ENCODE results near the gene PHOSPHO2. TPM values are rescaled to one million over a fixed set of nuclear protein-coding genes. Genes with fewer than 3 reads are reported as not detected.
"Not testable (repeated sequence)": the region's sequence is repeated elsewhere in the genome, so short reads cannot be mapped to it uniquely, and the experiment has no call there.

PHOSPHO2 gene
- total RNA-seq, 1 donor from 2014 or later = 1.7 TPM

DNA sequence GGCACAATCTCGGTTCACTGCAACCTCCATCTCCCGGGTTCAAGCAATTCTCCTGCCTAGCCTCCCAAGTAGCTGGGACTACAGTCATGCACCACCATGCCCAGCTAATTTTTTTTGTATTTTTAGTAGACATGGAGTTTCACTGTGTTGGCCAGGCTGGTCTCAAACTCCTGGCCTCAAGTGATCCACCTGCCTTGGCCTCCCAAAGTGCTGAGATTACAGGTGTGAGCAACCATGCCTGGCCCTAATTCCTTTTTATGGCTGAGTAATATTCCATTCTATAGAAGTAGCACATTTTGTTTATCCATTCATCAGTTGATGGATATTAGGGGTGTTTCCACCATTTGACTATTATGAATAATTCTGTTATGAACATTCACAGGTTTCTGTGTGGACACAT, 9.6 kb upstream of the PHOSPHO2 start:
- ATAC-seq = not testable (repeated sequence)

DNA sequence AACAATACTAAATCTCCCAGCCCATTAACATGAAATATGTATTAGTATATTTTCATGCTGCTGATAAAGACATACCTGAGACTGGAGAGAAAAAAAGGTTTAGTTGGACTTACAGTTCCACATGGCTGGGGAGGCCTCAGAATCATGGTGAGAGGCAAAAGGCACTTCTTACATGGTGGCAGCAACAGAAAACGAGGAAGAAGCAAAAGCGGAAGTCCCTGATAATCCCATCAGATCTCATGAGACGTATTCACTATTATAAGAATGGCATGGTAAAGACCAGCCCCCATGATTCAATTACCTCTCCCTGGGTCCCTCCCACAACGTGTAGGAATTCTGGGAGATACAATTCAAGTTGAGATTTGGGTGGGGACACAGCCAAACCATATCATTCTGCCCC, 7.4 kb upstream of the PHOSPHO2 start:
- not testable (repeated sequence) for ATAC-seq

GRCh38 chr2:169687943-169688342, 6.3 kb upstream of the PHOSPHO2 start:
- not testable (repeated sequence) for ATAC-seq

GRCh38 chr2:169690958-169691357, 3.3 kb upstream of the PHOSPHO2 start:
- no peak for ATAC-seq

GRCh38 chr2:169692718-169693117, 1.6 kb upstream of the PHOSPHO2 start:
- ATAC-seq = no peak

- ATAC-seq = no peak
Measured at GRCh38 chr2:169693360-169693759, 909 bp upstream of the PHOSPHO2 start.

GRCh38 chr2:169694894-169695260, 608 bp downstream of the PHOSPHO2 start:
- no peak for ATAC-seq

GRCh38 chr2:169696381-169696780, 2.1 kb downstream of the PHOSPHO2 start:
- no peak for ATAC-seq

DNA sequence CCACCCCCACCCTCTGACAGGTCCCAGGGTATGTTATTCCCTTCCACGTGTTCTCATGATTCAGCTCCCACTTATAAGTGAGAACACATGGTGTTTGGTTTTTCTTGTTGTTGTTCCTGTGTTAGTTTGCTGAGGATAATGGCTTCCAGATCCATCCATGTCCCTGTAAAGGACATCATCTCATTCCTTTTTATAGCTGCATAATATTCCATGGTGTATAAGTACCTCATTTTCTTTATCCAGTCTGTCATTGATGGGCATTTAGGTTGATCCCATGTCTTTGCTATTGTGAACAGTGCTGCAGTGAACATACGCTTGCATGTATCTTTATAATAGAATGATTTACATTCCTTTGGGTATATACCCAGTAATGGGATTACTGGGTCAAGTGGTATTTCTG, 4.9 kb downstream of the PHOSPHO2 start:
- not testable (repeated sequence) for ATAC-seq

- ATAC-seq = no peak
Measured at GRCh38 chr2:169702996-169703395, 8.7 kb downstream of the PHOSPHO2 start.

DNA sequence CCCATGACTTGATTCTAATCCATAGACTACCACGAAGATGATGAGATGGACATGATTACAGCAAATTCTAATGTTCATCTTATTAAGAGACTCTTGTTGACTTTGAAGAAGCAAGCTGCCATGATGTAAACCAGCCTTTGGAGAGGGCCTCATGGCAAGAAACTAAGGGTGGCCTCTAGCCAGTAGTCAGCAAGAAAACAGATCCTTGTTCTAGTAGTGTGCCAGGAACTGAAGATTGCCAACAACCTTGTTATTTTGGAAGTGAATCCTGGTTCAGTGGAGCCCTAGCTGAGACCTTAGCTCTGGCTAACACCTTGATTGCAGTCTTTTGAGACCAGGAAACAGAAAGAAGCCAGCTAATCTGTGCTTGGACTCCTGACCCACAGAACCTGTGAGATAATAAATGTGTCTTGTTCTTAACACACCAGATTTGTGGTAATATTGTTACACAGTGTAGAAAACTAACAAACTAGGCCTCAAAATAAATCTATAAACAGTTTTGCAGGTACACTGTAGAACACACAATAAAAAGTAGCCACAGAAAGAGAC, 10.0 kb downstream of the PHOSPHO2 start:
- ATAC-seq = no peak

- no peak for ATAC-seq
Measured at GRCh38 chr2:169705927-169706326, 11.7 kb downstream of the PHOSPHO2 start.

DNA sequence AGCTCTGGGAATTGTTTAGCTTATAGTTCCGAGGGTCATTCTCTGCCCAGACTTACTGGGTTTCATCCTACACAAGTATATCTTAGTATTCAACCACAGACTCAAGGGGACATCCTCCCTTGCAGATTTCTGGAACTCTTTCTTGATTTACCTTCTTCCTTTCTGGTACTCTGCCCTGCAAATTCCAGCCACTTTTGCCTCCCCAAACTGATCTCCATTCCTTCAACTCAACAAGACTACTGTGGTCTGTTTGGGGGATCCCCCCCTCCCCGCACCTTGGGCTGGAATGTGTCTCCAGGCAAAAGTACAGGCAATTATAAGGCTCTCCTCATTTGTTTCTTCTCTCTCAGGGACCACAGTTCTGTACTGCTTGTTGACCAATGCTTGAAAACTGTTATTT, 13.4 kb downstream of the PHOSPHO2 start:
- ATAC-seq = no peak

- no peak for ATAC-seq
Measured at GRCh38 chr2:169709331-169709730, 15.1 kb downstream of the PHOSPHO2 start.

- no peak for ATAC-seq
Measured at GRCh38 chr2:169709981-169710380, 15.7 kb downstream of the PHOSPHO2 start.

- no peak for ATAC-seq
Measured at GRCh38 chr2:169711751-169712509, 17.7 kb downstream of the PHOSPHO2 start.

GRCh38 chr2:169712791-169713227, 18.5 kb downstream of the PHOSPHO2 start:
- no peak for ATAC-seq

GRCh38 chr2:169713331-169713730, 19.1 kb downstream of the PHOSPHO2 start:
- ATAC-seq = no peak

DNA sequence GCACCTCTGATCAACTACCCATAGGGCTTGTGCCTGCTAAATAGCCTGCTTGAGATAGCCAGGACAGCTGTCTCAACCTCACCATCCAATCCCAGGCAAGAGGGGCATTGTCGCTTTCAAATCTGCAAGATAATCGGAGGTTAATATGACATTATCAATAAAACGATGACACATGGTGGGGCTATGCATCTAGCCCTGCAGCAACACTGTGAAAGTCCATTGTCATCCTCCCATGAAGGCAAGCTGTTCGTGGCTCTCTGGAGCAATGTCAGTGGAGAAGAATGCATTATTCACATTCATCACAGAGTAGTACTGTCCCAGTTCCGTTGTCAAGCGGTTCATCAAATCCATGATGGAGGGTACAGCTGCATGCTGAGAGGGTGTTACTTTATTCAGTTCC, 20.4 kb downstream of the PHOSPHO2 start:
- ATAC-seq = no peak

- ATAC-seq = no peak
Measured at GRCh38 chr2:169715379-169716237, 21.3 kb downstream of the PHOSPHO2 start.

GRCh38 chr2:169716238-169716886, 22.1 kb downstream of the PHOSPHO2 start:
- no peak for ATAC-seq

- no peak for ATAC-seq
Measured at GRCh38 chr2:169716938-169717690, 22.8 kb downstream of the PHOSPHO2 start.
